ENCODE data around the gene TMEM151B. TPM values are rescaled to one million over a fixed set of nuclear protein-coding genes. Genes with fewer than 3 reads are reported as not detected.
A peak's percentile ranks its signal among the peaks of the same experiment; 100 is the strongest.

The TMEM151B gene
- total and polyA plus RNA-seq, 2 donors from 2014 or later = not detected

- H3K9me3 ChIP-seq (ENCODE audit: control insufficient read depth in 2 of 3, insufficient read depth in 1 of 3, low read length in 3 of 3) = no peaks in the 10 kb centered on the region
- H3K4me1 ChIP-seq (ENCODE audit: control insufficient read depth in 2 of 3, insufficient read depth in 2 of 3, low read depth in 1 of 3, low read length in 3 of 3) = peaks cover 0 to 27% (median 25%) of the 10 kb centered on the region in 3 donors
Measured at GRCh38 chr6:44237021-44237812, 33.0 kb upstream of the TMEM151B start.

GRCh38 chr6:44237813-44238433 lies 32.3 kb upstream of the TMEM151B start:
- no peaks in the 10 kb centered on the region for H3K9me3 ChIP-seq (ENCODE audit: control insufficient read depth in 2 of 3, insufficient read depth in 1 of 3, low read length in 3 of 3)
- H3K4me1 ChIP-seq (ENCODE audit: control insufficient read depth in 2 of 3, insufficient read depth in 2 of 3, low read depth in 1 of 3, low read length in 3 of 3) = peaks cover 0 to 27% (median 25%) of the 10 kb centered on the region in 3 donors
- peak overlapping the region; percentile 17 to 73 (median 69) for H3K4me3 ChIP-seq (ENCODE audit: low read length in 3 of 3)
- H3K27ac ChIP-seq (ENCODE audit: low read depth in 2 of 2, low read length in 2 of 2) = peak overlapping the region; percentile 97 to 98
- no peaks in the 10 kb centered on the region for H3K36me3 ChIP-seq (ENCODE audit: control insufficient read depth in 2 of 3, insufficient read depth in 3 of 3, low read length in 3 of 3)
- H3K27me3 ChIP-seq (ENCODE audit: control insufficient read depth, insufficient read depth, low read length) = no peaks in the 10 kb centered on the region
- DNase-seq = peak; percentile 82 to 92 (median 91)
- intact Hi-C loops (cut with DNase I) = no loop called here
- TF ChIP-seq, protein P1, sequence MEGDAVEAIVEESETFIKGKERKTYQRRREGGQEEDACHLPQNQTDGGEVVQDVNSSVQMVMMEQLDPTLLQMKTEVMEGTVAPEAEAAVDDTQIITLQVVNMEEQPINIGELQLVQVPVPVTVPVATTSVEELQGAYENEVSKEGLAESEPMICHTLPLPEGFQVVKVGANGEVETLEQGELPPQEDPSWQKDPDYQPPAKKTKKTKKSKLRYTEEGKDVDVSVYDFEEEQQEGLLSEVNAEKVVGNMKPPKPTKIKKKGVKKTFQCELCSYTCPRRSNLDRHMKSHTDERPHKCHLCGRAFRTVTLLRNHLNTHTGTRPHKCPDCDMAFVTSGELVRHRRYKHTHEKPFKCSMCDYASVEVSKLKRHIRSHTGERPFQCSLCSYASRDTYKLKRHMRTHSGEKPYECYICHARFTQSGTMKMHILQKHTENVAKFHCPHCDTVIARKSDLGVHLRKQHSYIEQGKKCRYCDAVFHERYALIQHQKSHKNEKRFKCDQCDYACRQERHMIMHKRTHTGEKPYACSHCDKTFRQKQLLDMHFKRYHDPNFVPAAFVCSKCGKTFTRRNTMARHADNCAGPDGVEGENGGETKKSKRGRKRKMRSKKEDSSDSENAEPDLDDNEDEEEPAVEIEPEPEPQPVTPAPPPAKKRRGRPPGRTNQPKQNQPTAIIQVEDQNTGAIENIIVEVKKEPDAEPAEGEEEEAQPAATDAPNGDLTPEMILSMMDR (IDR thresholded peaks at IDR 0.05; ENCODE audit: borderline replicate concordance, extremely low read depth, insufficient read depth) = peak; percentile 92
- no peak for FAIRE-seq
- peak overlapping the region; percentile 10 to 93 (median 82) for H3K9ac ChIP-seq (ENCODE audit: low read length in 3 of 3)

More at GRCh38 chr6:44237021-44237812, 33.0 kb upstream of the TMEM151B start:
- Histone ChIP-seq H3K27me3 (ENCODE audit: control insufficient read depth, insufficient read depth, low read length) (no peaks in the 10 kb centered on the region), H3K27ac (ENCODE audit: low read depth in 2 of 2, low read length in 2 of 2) (peak overlapping the region; percentile 97 to 98), H3K9ac (ENCODE audit: low read length in 3 of 3) (peak overlapping the region; percentile 10 to 93 (median 82)), H3K4me3 (ENCODE audit: low read length in 3 of 3) (peak overlapping the region; percentile 17 to 73 (median 69)), H3K36me3 (ENCODE audit: control insufficient read depth in 2 of 3, insufficient read depth in 3 of 3, low read length in 3 of 3) (no peaks in the 10 kb centered on the region)
- intact Hi-C loops (cut with DNase I) = no loop called here
- TF ChIP-seq, protein P1 (IDR thresholded peaks at IDR 0.05; ENCODE audit: borderline replicate concordance, extremely low read depth, insufficient read depth) = no peak
- DNase-seq = peak; percentile 86 to 97 (median 92)
- no peak for FAIRE-seq

DNA sequence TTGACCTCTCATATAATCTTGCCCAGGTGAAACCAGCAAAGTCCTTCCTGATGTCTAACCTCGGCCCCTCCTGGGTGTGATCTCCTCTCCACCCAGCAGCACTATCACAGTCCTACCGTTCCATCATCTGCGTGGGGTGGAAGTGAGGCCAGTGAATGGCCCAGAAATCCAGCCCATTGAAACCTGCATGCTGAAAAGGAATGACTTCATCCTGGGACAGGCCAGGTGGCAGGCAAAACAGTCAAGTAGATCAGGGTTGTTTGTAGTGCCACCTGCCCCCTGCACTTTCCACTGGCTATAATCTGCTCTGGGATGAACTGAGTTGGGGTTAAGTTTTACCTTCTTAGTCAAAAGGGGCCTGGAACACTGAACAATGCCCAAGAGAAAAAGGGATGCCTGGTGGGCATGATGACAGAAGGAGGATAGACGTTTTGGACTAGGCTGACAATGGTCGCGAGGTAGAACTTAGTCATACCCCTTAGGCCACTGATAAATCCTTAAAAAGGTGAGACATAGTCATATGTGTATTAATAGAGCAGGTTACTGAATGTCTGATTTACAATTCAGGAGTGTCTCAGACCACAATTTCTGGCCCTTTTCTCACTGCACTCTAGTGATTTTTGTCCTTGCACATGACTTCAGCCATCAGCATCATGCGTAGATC lies 31.4 kb upstream of the TMEM151B start:
- FAIRE-seq (no peak), DNase-seq (peak in 1 of 5 donors; percentile 25)
- Histone ChIP-seq H3K4me3 (ENCODE audit: low read length in 3 of 3) (no peak overlapping the region), H3K4me1 (ENCODE audit: control insufficient read depth in 2 of 3, insufficient read depth in 2 of 3, low read depth in 1 of 3, low read length in 3 of 3) (peaks cover 0 to 24% (median 20%) of the 10 kb centered on the region in 3 donors), H3K9ac (ENCODE audit: low read length in 3 of 3) (peak overlapping the region in 1 of 3 donors; percentile 93), H3K9me3 (ENCODE audit: control insufficient read depth in 2 of 3, insufficient read depth in 1 of 3, low read length in 3 of 3) (no peaks in the 10 kb centered on the region), H3K27me3 (ENCODE audit: control insufficient read depth, insufficient read depth, low read length) (no peaks in the 10 kb centered on the region), H3K36me3 (ENCODE audit: control insufficient read depth in 2 of 3, insufficient read depth in 3 of 3, low read length in 3 of 3) (no peaks in the 10 kb centered on the region), H3K27ac (ENCODE audit: low read depth in 2 of 2, low read length in 2 of 2) (peak overlapping the region; percentile 97 to 98)
- intact Hi-C loops (cut with DNase I) = no loop called here
- TF ChIP-seq, protein P1 (IDR thresholded peaks at IDR 0.05; ENCODE audit: borderline replicate concordance, extremely low read depth, insufficient read depth) = no peak

Data from kidney (tissue), 14 donors.